GM04503 (cell line): ENCODE data around the gene GCLM.
A peak's percentile ranks its signal among the peaks of the same experiment; 100 is the strongest.

Experiments
- DNase-seq: peaks from one replicate; pipeline ENCODE4 v3.0.0-alpha.2; 2012; ENCODE audit warnings: low read depth

Gene GCLM

GRCh38 chr1:93846206-93846991 lies 62.8 kb downstream of the GCLM start:
- no peak for DNase-seq

- DNase-seq = peak; percentile 70
Measured at GRCh38 chr1:93845538-93846205, 63.6 kb downstream of the GCLM start.

- no peak for DNase-seq
Measured at GRCh38 chr1:93844262-93845045, 64.8 kb downstream of the GCLM start.

GRCh38 chr1:93842750-93843500 lies 66.3 kb downstream of the GCLM start:
- no peak for DNase-seq

- DNase-seq = no peak
Measured at GRCh38 chr1:93841771-93842170, 67.5 kb downstream of the GCLM start.

- no peak for DNase-seq
Measured at GRCh38 chr1:93840956-93841482, 68.2 kb downstream of the GCLM start.

GRCh38 chr1:93839753-93840152 lies 69.5 kb downstream of the GCLM start:
- DNase-seq = no peak

- DNase-seq = peak; percentile 81
Measured at GRCh38 chr1:93839307-93839706, 69.9 kb downstream of the GCLM start.

GRCh38 chr1:93837961-93838360 lies 71.3 kb downstream of the GCLM start:
- no peak for DNase-seq
